HL-60 (cell line): ENCODE measurements around the gene HS3ST4.

Experiments
- GABPA ChIP-seq: IDR thresholded peaks from 2 replicates; pipeline ENCODE4 v1.6.1; 2012; ENCODE audit warnings: low read depth
- POLR2AphosphoS5 ChIP-seq: IDR thresholded peaks from 2 replicates; pipeline ENCODE4 v1.6.1; 2012; ENCODE audit warnings: low read depth
- SPI1 ChIP-seq: IDR thresholded peaks from 2 replicates; pipeline ENCODE4 v1.6.1; 2012; ENCODE audit warnings: low read depth, mild to moderate bottlenecking, borderline replicate concordance
- TF ChIP-seq, protein P1 (sequence below): IDR thresholded peaks from one replicate; pipeline ENCODE4 v1.5.1; 2011; ENCODE audit warnings: low read length, control low read depth, inconsistent platforms; ENCODE audit not compliant: insufficient read depth
- TF ChIP-seq, protein P2 (sequence below): IDR thresholded peaks from 2 replicates; pipeline ENCODE4 v1.6.1; 2012; ENCODE audit warnings: low read depth; ENCODE audit not compliant: insufficient replicate concordance

GRCh38 chr16:25692742-25693508, 1.2 kb downstream of the HS3ST4 start:
- TF ChIP-seq, protein P1, sequence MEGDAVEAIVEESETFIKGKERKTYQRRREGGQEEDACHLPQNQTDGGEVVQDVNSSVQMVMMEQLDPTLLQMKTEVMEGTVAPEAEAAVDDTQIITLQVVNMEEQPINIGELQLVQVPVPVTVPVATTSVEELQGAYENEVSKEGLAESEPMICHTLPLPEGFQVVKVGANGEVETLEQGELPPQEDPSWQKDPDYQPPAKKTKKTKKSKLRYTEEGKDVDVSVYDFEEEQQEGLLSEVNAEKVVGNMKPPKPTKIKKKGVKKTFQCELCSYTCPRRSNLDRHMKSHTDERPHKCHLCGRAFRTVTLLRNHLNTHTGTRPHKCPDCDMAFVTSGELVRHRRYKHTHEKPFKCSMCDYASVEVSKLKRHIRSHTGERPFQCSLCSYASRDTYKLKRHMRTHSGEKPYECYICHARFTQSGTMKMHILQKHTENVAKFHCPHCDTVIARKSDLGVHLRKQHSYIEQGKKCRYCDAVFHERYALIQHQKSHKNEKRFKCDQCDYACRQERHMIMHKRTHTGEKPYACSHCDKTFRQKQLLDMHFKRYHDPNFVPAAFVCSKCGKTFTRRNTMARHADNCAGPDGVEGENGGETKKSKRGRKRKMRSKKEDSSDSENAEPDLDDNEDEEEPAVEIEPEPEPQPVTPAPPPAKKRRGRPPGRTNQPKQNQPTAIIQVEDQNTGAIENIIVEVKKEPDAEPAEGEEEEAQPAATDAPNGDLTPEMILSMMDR: no peak
- TF ChIP-seq, protein P2, sequence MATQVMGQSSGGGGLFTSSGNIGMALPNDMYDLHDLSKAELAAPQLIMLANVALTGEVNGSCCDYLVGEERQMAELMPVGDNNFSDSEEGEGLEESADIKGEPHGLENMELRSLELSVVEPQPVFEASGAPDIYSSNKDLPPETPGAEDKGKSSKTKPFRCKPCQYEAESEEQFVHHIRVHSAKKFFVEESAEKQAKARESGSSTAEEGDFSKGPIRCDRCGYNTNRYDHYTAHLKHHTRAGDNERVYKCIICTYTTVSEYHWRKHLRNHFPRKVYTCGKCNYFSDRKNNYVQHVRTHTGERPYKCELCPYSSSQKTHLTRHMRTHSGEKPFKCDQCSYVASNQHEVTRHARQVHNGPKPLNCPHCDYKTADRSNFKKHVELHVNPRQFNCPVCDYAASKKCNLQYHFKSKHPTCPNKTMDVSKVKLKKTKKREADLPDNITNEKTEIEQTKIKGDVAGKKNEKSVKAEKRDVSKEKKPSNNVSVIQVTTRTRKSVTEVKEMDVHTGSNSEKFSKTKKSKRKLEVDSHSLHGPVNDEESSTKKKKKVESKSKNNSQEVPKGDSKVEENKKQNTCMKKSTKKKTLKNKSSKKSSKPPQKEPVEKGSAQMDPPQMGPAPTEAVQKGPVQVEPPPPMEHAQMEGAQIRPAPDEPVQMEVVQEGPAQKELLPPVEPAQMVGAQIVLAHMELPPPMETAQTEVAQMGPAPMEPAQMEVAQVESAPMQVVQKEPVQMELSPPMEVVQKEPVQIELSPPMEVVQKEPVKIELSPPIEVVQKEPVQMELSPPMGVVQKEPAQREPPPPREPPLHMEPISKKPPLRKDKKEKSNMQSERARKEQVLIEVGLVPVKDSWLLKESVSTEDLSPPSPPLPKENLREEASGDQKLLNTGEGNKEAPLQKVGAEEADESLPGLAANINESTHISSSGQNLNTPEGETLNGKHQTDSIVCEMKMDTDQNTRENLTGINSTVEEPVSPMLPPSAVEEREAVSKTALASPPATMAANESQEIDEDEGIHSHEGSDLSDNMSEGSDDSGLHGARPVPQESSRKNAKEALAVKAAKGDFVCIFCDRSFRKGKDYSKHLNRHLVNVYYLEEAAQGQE: no peak
- no peak for TF ChIP-seq POLR2AphosphoS5
- TF ChIP-seq GABPA: no peak
- no peak for TF ChIP-seq SPI1
